ENCODE measurements around the gene LYZL6.

DNA sequence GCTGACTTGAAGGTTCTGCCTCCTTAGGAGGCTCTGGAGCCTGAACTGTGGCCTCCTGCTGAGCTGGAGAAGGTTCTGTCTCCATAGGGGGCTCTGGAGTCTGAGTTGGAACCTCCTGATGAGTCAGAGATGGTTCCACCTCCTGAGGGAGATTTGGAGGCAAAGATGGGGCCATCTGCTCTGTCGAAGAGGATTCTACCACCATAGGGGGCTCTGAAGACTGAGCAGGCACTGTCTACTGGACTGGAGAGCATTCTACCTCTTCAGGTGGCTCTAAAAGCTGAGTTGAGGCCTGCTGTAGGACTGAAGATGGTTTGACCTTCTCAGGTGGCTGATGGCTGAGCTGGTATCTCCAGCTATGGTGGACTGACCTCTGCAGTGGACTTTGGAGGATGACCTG lies 29.2 kb downstream of the LYZL6 start:
- TF ChIP-seq POLR2AphosphoS5 (IDR thresholded peaks at IDR 0.05) = no peak
- TF ChIP-seq, protein P1, sequence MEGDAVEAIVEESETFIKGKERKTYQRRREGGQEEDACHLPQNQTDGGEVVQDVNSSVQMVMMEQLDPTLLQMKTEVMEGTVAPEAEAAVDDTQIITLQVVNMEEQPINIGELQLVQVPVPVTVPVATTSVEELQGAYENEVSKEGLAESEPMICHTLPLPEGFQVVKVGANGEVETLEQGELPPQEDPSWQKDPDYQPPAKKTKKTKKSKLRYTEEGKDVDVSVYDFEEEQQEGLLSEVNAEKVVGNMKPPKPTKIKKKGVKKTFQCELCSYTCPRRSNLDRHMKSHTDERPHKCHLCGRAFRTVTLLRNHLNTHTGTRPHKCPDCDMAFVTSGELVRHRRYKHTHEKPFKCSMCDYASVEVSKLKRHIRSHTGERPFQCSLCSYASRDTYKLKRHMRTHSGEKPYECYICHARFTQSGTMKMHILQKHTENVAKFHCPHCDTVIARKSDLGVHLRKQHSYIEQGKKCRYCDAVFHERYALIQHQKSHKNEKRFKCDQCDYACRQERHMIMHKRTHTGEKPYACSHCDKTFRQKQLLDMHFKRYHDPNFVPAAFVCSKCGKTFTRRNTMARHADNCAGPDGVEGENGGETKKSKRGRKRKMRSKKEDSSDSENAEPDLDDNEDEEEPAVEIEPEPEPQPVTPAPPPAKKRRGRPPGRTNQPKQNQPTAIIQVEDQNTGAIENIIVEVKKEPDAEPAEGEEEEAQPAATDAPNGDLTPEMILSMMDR (IDR thresholded peaks at IDR 0.05) = no peak
